ENCODE measurements around the gene TMEM170B.

Gene TMEM170B

GRCh38 chr6:11626356-11626755, 88.8 kb downstream of the TMEM170B start:
- no peak for TF ChIP-seq CTCF (IDR thresholded peaks at IDR 0.05; ENCODE audit: low read depth, low read length)
- no peaks in the 10 kb centered on the region for H3K4me1 ChIP-seq (ENCODE audit: low read length)
- no peak overlapping the region for H3K4me2 ChIP-seq (ENCODE audit: low read length)
- H3K79me2 ChIP-seq (ENCODE audit: low read length), result no peaks in the 10 kb centered on the region
- H2AFZ ChIP-seq (ENCODE audit: low read depth, low read length), result no peak overlapping the region
- no peak overlapping the region for H3K27ac ChIP-seq (ENCODE audit: low read length)
- H3K9me3 ChIP-seq (ENCODE audit: insufficient read depth, low read length), result no peaks in the 10 kb centered on the region
- no peaks in the 10 kb centered on the region for H3K36me3 ChIP-seq (replicated peaks; ENCODE audit: low read depth, low read length)
- no peak overlapping the region for H3K4me3 ChIP-seq (ENCODE audit: low read length)
- H3K27me3 ChIP-seq (ENCODE audit: low read depth, low read length), result no peaks in the 10 kb centered on the region
- H3K9ac ChIP-seq (ENCODE audit: low read length), result no peak overlapping the region
- H4K20me1 ChIP-seq (ENCODE audit: insufficient read depth, low read length), result no peaks in the 10 kb centered on the region

GRCh38 chr6:11628562-11628961, 91.0 kb downstream of the TMEM170B start:
- H2AFZ ChIP-seq (ENCODE audit: low read depth, low read length), result no peak overlapping the region
- no peak overlapping the region for H3K4me2 ChIP-seq (ENCODE audit: low read length)
- H3K4me3 ChIP-seq (ENCODE audit: low read length), result no peak overlapping the region
- TF ChIP-seq EZH2phosphoT487 (IDR thresholded peaks at IDR 0.05; ENCODE audit: low read depth), result no peak
- TF ChIP-seq CTCF (IDR thresholded peaks at IDR 0.05; ENCODE audit: low read depth, low read length), result no peak
- no peaks in the 10 kb centered on the region for H3K9me3 ChIP-seq (ENCODE audit: insufficient read depth, low read length)
- H4K20me1 ChIP-seq (ENCODE audit: insufficient read depth, low read length), result no peaks in the 10 kb centered on the region
- H3K27ac ChIP-seq (ENCODE audit: low read length), result no peak overlapping the region
- H3K27me3 ChIP-seq (ENCODE audit: low read depth, low read length), result no peaks in the 10 kb centered on the region
- H3K79me2 ChIP-seq (ENCODE audit: low read length), result no peaks in the 10 kb centered on the region
- H3K4me1 ChIP-seq (ENCODE audit: low read length), result no peaks in the 10 kb centered on the region
- no peak overlapping the region for H3K9ac ChIP-seq (ENCODE audit: low read length)
- no peaks in the 10 kb centered on the region for H3K36me3 ChIP-seq (replicated peaks; ENCODE audit: low read depth, low read length)

GRCh38 chr6:11631008-11631407, 93.5 kb downstream of the TMEM170B start:
- no peak for TF ChIP-seq EZH2phosphoT487 (IDR thresholded peaks at IDR 0.05; ENCODE audit: low read depth)
- TF ChIP-seq CTCF (IDR thresholded peaks at IDR 0.05; ENCODE audit: low read depth, low read length), result no peak
- Histone ChIP-seq H3K9me3 (ENCODE audit: insufficient read depth, low read length) (no peaks in the 10 kb centered on the region), H4K20me1 (ENCODE audit: insufficient read depth, low read length) (no peaks in the 10 kb centered on the region), H3K27ac (ENCODE audit: low read length) (no peak overlapping the region), H3K4me1 (ENCODE audit: low read length) (no peaks in the 10 kb centered on the region), H3K4me2 (ENCODE audit: low read length) (no peak overlapping the region), H3K4me3 (ENCODE audit: low read length) (no peak overlapping the region), H3K27me3 (ENCODE audit: low read depth, low read length) (no peaks in the 10 kb centered on the region), H3K36me3 (replicated peaks; ENCODE audit: low read depth, low read length) (no peaks in the 10 kb centered on the region), H3K79me2 (ENCODE audit: low read length) (no peaks in the 10 kb centered on the region), H2AFZ (ENCODE audit: low read depth, low read length) (no peak overlapping the region), H3K9ac (ENCODE audit: low read length) (no peak overlapping the region)

GRCh38 chr6:11631539-11631938, 94.0 kb downstream of the TMEM170B start:
- Histone ChIP-seq H3K9ac (ENCODE audit: low read length) (no peak overlapping the region), H3K36me3 (replicated peaks; ENCODE audit: low read depth, low read length) (no peaks in the 10 kb centered on the region), H3K9me3 (ENCODE audit: insufficient read depth, low read length) (no peaks in the 10 kb centered on the region), H3K4me2 (ENCODE audit: low read length) (no peak overlapping the region), H3K79me2 (ENCODE audit: low read length) (no peaks in the 10 kb centered on the region), H3K27me3 (ENCODE audit: low read depth, low read length) (no peaks in the 10 kb centered on the region), H2AFZ (ENCODE audit: low read depth, low read length) (no peak overlapping the region; the same call in 1 of the 2 replicates), H3K4me3 (ENCODE audit: low read length) (no peak overlapping the region), H3K27ac (ENCODE audit: low read length) (no peak overlapping the region), H4K20me1 (ENCODE audit: insufficient read depth, low read length) (no peaks in the 10 kb centered on the region), H3K4me1 (ENCODE audit: low read length) (no peaks in the 10 kb centered on the region)
- TF ChIP-seq EZH2phosphoT487 (IDR thresholded peaks at IDR 0.05; ENCODE audit: low read depth) (no peak), CTCF (IDR thresholded peaks at IDR 0.05; ENCODE audit: low read depth, low read length) (no peak)

All from OCI-LY3 (cell line).